ENCODE results near the gene KIF27.
"Not testable (repeated sequence)": the region's sequence is repeated elsewhere in the genome, so short reads cannot be mapped to it uniquely, and the experiment has no call there.

Gene KIF27

GRCh38 chr9:83934569-83935275 is 13.5 kb upstream of the KIF27 start:
- DNase-seq (ENCODE audit: low read depth in 2 of 2, low spot score in 1 of 2) = no peak

- no peak for DNase-seq (ENCODE audit: low read depth in 2 of 2, low spot score in 1 of 2)
Measured at GRCh38 chr9:83933790-83934189, 12.6 kb upstream of the KIF27 start.

GRCh38 chr9:83932851-83933250 is 11.6 kb upstream of the KIF27 start:
- no peak for DNase-seq (ENCODE audit: low read depth in 2 of 2, low spot score in 1 of 2)

GRCh38 chr9:83932011-83932410 is 10.8 kb upstream of the KIF27 start:
- no peak for DNase-seq (ENCODE audit: low read depth in 2 of 2, low spot score in 1 of 2)

GRCh38 chr9:83930881-83931280 is 9.6 kb upstream of the KIF27 start:
- no peak for DNase-seq (ENCODE audit: low read depth in 2 of 2, low spot score in 1 of 2)

GRCh38 chr9:83927591-83927990 is 6.4 kb upstream of the KIF27 start:
- no peak for DNase-seq (ENCODE audit: low read depth in 2 of 2, low spot score in 1 of 2)

- DNase-seq (ENCODE audit: low read depth in 2 of 2, low spot score in 1 of 2) = no peak
Measured at GRCh38 chr9:83920469-83920926, 734 bp downstream of the KIF27 start.

- DNase-seq (ENCODE audit: low read depth in 2 of 2, low spot score in 1 of 2) = no peak
Measured at GRCh38 chr9:83919111-83919510, 2.1 kb downstream of the KIF27 start.

GRCh38 chr9:83912194-83912593 is 9.0 kb downstream of the KIF27 start:
- not testable (repeated sequence) for DNase-seq (ENCODE audit: low read depth in 2 of 2, low spot score in 1 of 2)

- no peak for DNase-seq (ENCODE audit: low read depth in 2 of 2, low spot score in 1 of 2)
Measured at GRCh38 chr9:83906144-83906543, 15.1 kb downstream of the KIF27 start.

GRCh38 chr9:83900615-83901014 is 20.6 kb downstream of the KIF27 start:
- DNase-seq (ENCODE audit: low read depth in 2 of 2, low spot score in 1 of 2) = not testable (repeated sequence)

- DNase-seq (ENCODE audit: low read depth in 2 of 2, low spot score in 1 of 2) = not testable (repeated sequence)
Measured at GRCh38 chr9:83894301-83894700, 26.9 kb downstream of the KIF27 start.

GRCh38 chr9:83886498-83886897 is 34.7 kb downstream of the KIF27 start:
- not testable (repeated sequence) for DNase-seq (ENCODE audit: low read depth in 2 of 2, low spot score in 1 of 2)

GRCh38 chr9:83885559-83886240 is 35.5 kb downstream of the KIF27 start:
- DNase-seq (ENCODE audit: low read depth in 2 of 2, low spot score in 1 of 2) = not testable (repeated sequence)

- not testable (repeated sequence) for DNase-seq (ENCODE audit: low read depth in 2 of 2, low spot score in 1 of 2)
Measured at GRCh38 chr9:83881687-83882408, 39.4 kb downstream of the KIF27 start.

GRCh38 chr9:83875559-83875958 is 45.7 kb downstream of the KIF27 start:
- DNase-seq (ENCODE audit: low read depth in 2 of 2, low spot score in 1 of 2) = not testable (repeated sequence)

- DNase-seq (ENCODE audit: low read depth in 2 of 2, low spot score in 1 of 2) = not testable (repeated sequence)
Measured at GRCh38 chr9:83849895-83850294, 71.3 kb downstream of the KIF27 start.

GRCh38 chr9:83837070-83837643 is 84.1 kb downstream of the KIF27 start:
- not testable (repeated sequence) for DNase-seq (ENCODE audit: low read depth in 2 of 2, low spot score in 1 of 2)

- not testable (repeated sequence) for DNase-seq (ENCODE audit: low read depth in 2 of 2, low spot score in 1 of 2)
Measured at GRCh38 chr9:83830426-83831071, 90.7 kb downstream of the KIF27 start.

GRCh38 chr9:83824986-83825623 is 96.1 kb downstream of the KIF27 start:
- DNase-seq (ENCODE audit: low read depth in 2 of 2, low spot score in 1 of 2) = not testable (repeated sequence)
